ENCODE measurements around the gene INPP5K. TPM values are rescaled to one million over a fixed set of nuclear protein-coding genes. Genes with fewer than 3 reads are reported as not detected.
"Not testable (repeated sequence)": the region's sequence is repeated elsewhere in the genome, so short reads cannot be mapped to it uniquely, and the experiment has no call there.

The INPP5K gene
- total RNA-seq, 4 donors from 2014 or later: 62.0 to 89.3 (median 76.1) TPM

DNA sequence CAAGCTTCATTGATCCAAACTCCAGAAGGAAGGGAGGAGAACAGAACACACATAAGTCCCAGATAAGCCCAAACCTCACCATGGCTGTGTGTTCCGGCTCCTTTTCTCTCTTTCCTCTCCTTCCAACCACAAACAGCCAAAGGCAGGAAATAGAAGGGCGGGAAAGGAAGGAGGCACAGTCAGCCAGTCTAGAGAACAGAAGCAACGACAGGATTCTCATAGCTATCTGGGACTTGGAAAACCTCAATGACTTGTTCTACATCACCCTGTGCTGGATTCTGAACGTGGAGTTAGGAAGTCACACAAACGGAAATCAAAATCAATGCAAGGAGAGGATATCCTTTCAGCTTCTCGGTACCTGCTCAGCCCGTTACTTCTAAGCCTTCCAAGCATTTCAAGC, 69.4 kb downstream of the INPP5K start:
- peaks cover 47 to 69% (median 57%) of the 10 kb centered on the region in 4 donors for H3K4me1 ChIP-seq
- intact Hi-C loops (cut with DNase I): no loop called here
- WGBS: 63% methylated on average over 7 of the region's 7 CpGs
- no peaks in the 10 kb centered on the region for H3K27me3 ChIP-seq
- peak overlapping the region in 2 of 4 donors; percentile 35 to 70 for H3K27ac ChIP-seq (replicated peaks in 1 of 4)
- no peak for TF ChIP-seq EP300 (IDR thresholded peaks at IDR 0.05)
- TF ChIP-seq, protein P1, sequence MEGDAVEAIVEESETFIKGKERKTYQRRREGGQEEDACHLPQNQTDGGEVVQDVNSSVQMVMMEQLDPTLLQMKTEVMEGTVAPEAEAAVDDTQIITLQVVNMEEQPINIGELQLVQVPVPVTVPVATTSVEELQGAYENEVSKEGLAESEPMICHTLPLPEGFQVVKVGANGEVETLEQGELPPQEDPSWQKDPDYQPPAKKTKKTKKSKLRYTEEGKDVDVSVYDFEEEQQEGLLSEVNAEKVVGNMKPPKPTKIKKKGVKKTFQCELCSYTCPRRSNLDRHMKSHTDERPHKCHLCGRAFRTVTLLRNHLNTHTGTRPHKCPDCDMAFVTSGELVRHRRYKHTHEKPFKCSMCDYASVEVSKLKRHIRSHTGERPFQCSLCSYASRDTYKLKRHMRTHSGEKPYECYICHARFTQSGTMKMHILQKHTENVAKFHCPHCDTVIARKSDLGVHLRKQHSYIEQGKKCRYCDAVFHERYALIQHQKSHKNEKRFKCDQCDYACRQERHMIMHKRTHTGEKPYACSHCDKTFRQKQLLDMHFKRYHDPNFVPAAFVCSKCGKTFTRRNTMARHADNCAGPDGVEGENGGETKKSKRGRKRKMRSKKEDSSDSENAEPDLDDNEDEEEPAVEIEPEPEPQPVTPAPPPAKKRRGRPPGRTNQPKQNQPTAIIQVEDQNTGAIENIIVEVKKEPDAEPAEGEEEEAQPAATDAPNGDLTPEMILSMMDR (IDR thresholded peaks at IDR 0.05): no peak
- H3K36me3 ChIP-seq: peaks cover 0 to 12% (median 6%) of the 10 kb centered on the region in 4 donors
- no peak for DNase-seq (ENCODE audit: extremely low spot score)
- H3K4me3 ChIP-seq: no peak overlapping the region
- no peaks in the 10 kb centered on the region for H3K9me3 ChIP-seq

DNA sequence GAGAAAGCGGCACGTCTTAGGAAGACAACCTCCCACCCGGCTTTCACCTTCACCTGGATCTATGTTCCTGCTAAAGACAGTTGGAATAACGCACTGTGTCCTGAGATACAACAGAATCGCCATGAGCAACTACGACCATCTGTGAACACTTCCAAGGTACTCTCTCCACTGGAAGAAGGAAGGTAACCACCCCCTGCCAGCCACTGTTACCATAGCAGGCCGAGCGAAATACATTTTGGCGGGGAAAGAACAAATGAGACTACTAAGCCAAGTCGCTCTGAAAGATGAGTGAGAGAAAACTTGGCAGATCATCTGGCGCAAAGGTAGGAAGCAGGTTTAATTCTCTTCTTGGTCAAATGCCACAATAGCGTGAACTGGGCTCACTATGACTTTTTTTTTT, 70.2 kb downstream of the INPP5K start:
- intact Hi-C loops (cut with DNase I): no loop called here
- Histone ChIP-seq H3K4me3 (no peak overlapping the region), H3K27ac (replicated peaks in 1 of 4) (peak overlapping the region in 1 of 4 donors; percentile 70), H3K27me3 (no peaks in the 10 kb centered on the region), H3K9me3 (no peaks in the 10 kb centered on the region), H3K36me3 (peaks cover 0 to 12% (median 7%) of the 10 kb centered on the region in 4 donors), H3K4me1 (peaks cover 39 to 60% (median 48%) of the 10 kb centered on the region in 4 donors)
- no peak for TF ChIP-seq POLR2A (IDR thresholded peaks at IDR 0.05; ENCODE audit: low read depth)
- TF ChIP-seq EP300 (IDR thresholded peaks at IDR 0.05): no peak
- no peak for TF ChIP-seq POLR2AphosphoS5 (IDR thresholded peaks at IDR 0.05)
- TF ChIP-seq, protein P1 (IDR thresholded peaks at IDR 0.05): no peak
- WGBS: 94% methylated on average over 12 of the region's 12 CpGs
- no peak for DNase-seq (ENCODE audit: extremely low spot score)

DNA sequence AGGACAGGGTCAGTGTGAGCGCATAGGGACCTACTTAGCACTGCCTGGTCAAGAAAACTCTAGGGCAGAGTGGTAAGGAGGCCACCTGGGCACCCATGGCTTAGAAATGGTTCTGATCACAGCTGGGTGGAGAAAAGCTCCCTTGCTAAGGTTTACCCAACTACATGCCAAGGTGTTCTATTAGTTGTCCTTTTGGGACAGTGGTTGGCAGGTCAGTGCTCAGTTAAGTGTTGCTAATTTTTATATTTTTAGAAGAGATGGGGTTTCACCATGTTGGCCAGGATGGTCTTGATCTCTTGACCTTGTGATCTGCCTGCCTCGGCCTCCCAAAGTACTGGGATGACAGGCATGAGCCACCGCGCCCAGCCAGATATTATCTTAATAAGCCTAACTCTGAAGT, 70.7 kb downstream of the INPP5K start:
- 91% methylated on average over 4 of the region's 4 CpGs for WGBS
- H3K27me3 ChIP-seq; DNase-seq (ENCODE audit: extremely low spot score); H3K4me3 ChIP-seq; intact Hi-C loops (cut with DNase I); H3K9me3 ChIP-seq; H3K27ac ChIP-seq (replicated peaks in 1 of 4): not testable (repeated sequence)
- Histone ChIP-seq H3K36me3 (peaks cover 0 to 14% (median 7%) of the 10 kb centered on the region in 4 donors), H3K4me1 (peaks cover 38 to 57% (median 47%) of the 10 kb centered on the region in 4 donors)

Other genes starting within 250 kb of the INPP5K start
- gene BHLHA9, start 246.2 kb downstream of the INPP5K start, total RNA-seq: not detected
- under 1 TPM in 3 of 4 donors, not detected in 1; 0.11 to 0.32 (median 0.17) TPM for gene TRARG1, start 236.9 kb downstream of the INPP5K start, total RNA-seq
- 100 to 1,000 TPM; 329 to 408 (median 364) TPM for gene YWHAE, start 116.4 kb downstream of the INPP5K start, total RNA-seq
- 100 to 1,000 TPM in 1 of 4 donors, 10 to 100 TPM in 3; 59.8 to 102 (median 75.7) TPM for gene CRK, start 60.4 kb downstream of the INPP5K start, total RNA-seq
- gene MYO1C, start 23.9 kb downstream of the INPP5K start, total RNA-seq: 100 to 1,000 TPM; 248 to 444 (median 347) TPM
- gene PITPNA, start 46.2 kb upstream of the INPP5K start, total RNA-seq: 10 to 100 TPM; 36.5 to 54.9 (median 47.8) TPM
- 10 to 100 TPM in 3 of 4 donors, 1 to 10 TPM in 1; 7.1 to 20.0 (median 13.7) TPM for gene SLC43A2, start 112.2 kb upstream of the INPP5K start, total RNA-seq
- gene SCARF1, start 129.1 kb upstream of the INPP5K start, total RNA-seq: 10 to 100 TPM in 3 of 4 donors, 1 to 10 TPM in 1; 6.2 to 19.8 (median 12.8) TPM
- 10 to 100 TPM; 15.8 to 41.5 (median 24.0) TPM for gene RILP, start 133.3 kb upstream of the INPP5K start, total RNA-seq
- gene PRPF8, start 168.3 kb upstream of the INPP5K start, total RNA-seq: 100 to 1,000 TPM; 141 to 187 (median 163) TPM
- 1 to 10 TPM; 4.6 to 7.7 (median 5.5) TPM for gene TLCD2, start 193.8 kb upstream of the INPP5K start, total RNA-seq
- 10 to 100 TPM; 25.7 to 40.8 (median 32.1) TPM for gene WDR81, start 208.1 kb upstream of the INPP5K start, total RNA-seq
- gene SERPINF2, start 226.3 kb upstream of the INPP5K start, total RNA-seq: 1 to 10 TPM; 2.4 to 7.5 (median 3.4) TPM
- gene SERPINF1, start 245.4 kb upstream of the INPP5K start, total RNA-seq: 100 to 1,000 TPM; 177 to 464 (median 330) TPM